Prostate gland (tissue), 2 donors: ENCODE data around the gene ANAPC1.
"Not testable (repeated sequence)": the region's sequence is repeated elsewhere in the genome, so short reads cannot be mapped to it uniquely, and the experiment has no call there.

Experiments used
- CTCF ChIP-seq, 4 experiments: fragments of 200-600 bp in 2 of 4; fragments of 450-650 bp in 2 of 4; sonication (generic) in 2 of 4; IDR thresholded peaks; 1 replicate in 3 of 4; 2 replicates in 1 of 4; pipeline ENCODE4 v1.5.1; 2016 to 2019; ENCODE audit warnings: antibody characterized with exemption in 4 of 4, mild to moderate bottlenecking in 2 of 4, moderate library complexity in 2 of 4
- POLR2A ChIP-seq: fragments of 450-650 bp; IDR thresholded peaks from one replicate; pipeline ENCODE4 v1.6.1; 2016; ENCODE audit warnings: antibody characterized with exemption, mild to moderate bottlenecking
- POLR2AphosphoS5 ChIP-seq: sonication (generic); formaldehyde crosslinking; IDR thresholded peaks from one replicate; pipeline ENCODE4 v1.6.1; 2017; ENCODE audit warnings: antibody characterized with exemption

GRCh38 chr2:111911295-111911977 lies 27.4 kb upstream of the ANAPC1 start:
- not testable (repeated sequence) for TF ChIP-seq POLR2A; CTCF (IDR thresholded peaks at IDR 0.05); POLR2AphosphoS5
